Natural killer cell (primary cell): ENCODE measurements around the gene FTCD. TPM values are rescaled to one million over a fixed set of nuclear protein-coding genes. Genes with fewer than 3 reads are reported as not detected.

ENCODE experiments used
- ATAC-seq, 3 donors: fragments of 150-1000 bp in 2 of 3; fragments of 200-7000 bp in 1 of 3; cut with Tn5 transposase; 1 replicate in 1 of 3; 2 replicates in 2 of 3; pipeline ENCODE4 v1.10.0; 2021; ENCODE audit warnings: mild to moderate bottlenecking in 2 of 3, moderate library complexity in 2 of 3
- DNase-seq, 2 donors: peaks; one replicate each; pipeline versions ENCODE4 v3.0.0 to v3.0.0-alpha.2; 2013 to 2021; ENCODE audit warnings: mixed read lengths in 1 of 2
- H3K27ac ChIP-seq: one replicate; pipeline ENCODE4 v1.5.1; 2013; ENCODE audit warnings: mild to moderate bottlenecking, low read length
- H3K27me3 ChIP-seq: one replicate; pipeline ENCODE4 v1.6.1; 2013; ENCODE audit warnings: low read length; ENCODE audit not compliant: control insufficient read depth, insufficient read depth
- H3K36me3 ChIP-seq: one replicate; pipeline ENCODE4 v1.6.1; 2013; ENCODE audit warnings: low read length; ENCODE audit not compliant: control insufficient read depth, insufficient read depth
- H3K4me1 ChIP-seq: one replicate; pipeline ENCODE4 v1.6.1; 2013; ENCODE audit warnings: low read length; ENCODE audit not compliant: control insufficient read depth, insufficient read depth
- H3K4me3 ChIP-seq: one replicate; pipeline ENCODE4 v1.5.1; 2013; ENCODE audit warnings: low read length
- H3K9me3 ChIP-seq: one replicate; pipeline ENCODE4 v1.6.1; 2013; ENCODE audit warnings: low read length; ENCODE audit not compliant: control insufficient read depth, insufficient read depth
- H3K27ac Mint-ChIP-seq, 2 donors: one replicate each; pipeline ENCODE4 v1.8.0; 2022; ENCODE audit warnings: mild to moderate bottlenecking in 2 of 2, mixed read lengths in 2 of 2, moderate library complexity in 1 of 2
- H3K27me3 Mint-ChIP-seq, 2 donors: one replicate each; pipeline ENCODE4 v1.8.0; 2022; ENCODE audit warnings: low read depth in 2 of 2, mixed read lengths in 2 of 2
- H3K36me3 Mint-ChIP-seq: one replicate; pipeline ENCODE4 v1.8.0; 2022; ENCODE audit warnings: mixed read lengths
- H3K4me1 Mint-ChIP-seq, 2 donors: one replicate each; pipeline ENCODE4 v1.8.0; 2022; ENCODE audit warnings: mixed read lengths in 2 of 2
- H3K4me3 Mint-ChIP-seq: one replicate; pipeline ENCODE4 v1.8.0; 2022; ENCODE audit warnings: mild to moderate bottlenecking, moderate library complexity, mixed read lengths
- H3K9me3 Mint-ChIP-seq, 2 donors: one replicate each; pipeline ENCODE4 v1.8.0; 2022; ENCODE audit warnings: mixed read lengths in 2 of 2
- CTCF ChIP-seq: fragments of 200-600 bp; IDR thresholded peaks from one replicate; pipeline ENCODE4 v1.8.0; 2022; ENCODE audit warnings: antibody characterized with exemption
- WGBS: methylation state at CpG from one replicate; pipeline ENCODE4 v1.1.7; 2013; ENCODE audit warnings: missing lambda C conversion rate; ENCODE audit not compliant: insufficient coverage; 5-methylcytosine and 5-hydroxymethylcytosine counted together
- intact Hi-C: fragments of 100-400 bp; cut with micrococcal nuclease; formaldehyde crosslinking; loops from one replicate; pipeline ENCODE4 v1.14.2; 2022
- total RNA-seq, 4 donors: library from RNA; stranded (reverse); fragments of 120-200 nt in 1 of 4; gene quantifications; one replicate each; pipeline versions ENCODE4 v1.2.3 to v1.2.4, GENCODE V29; 2013 to 2022

The FTCD gene
- total RNA-seq, 3 donors from 2014 or later (not counting 1 experiment from before 2014, with no cell fraction given), result 0.34 TPM; not detected in 2

- no peak overlapping the region for H3K27ac Mint-ChIP-seq
- no peak overlapping the region for H3K4me3 Mint-ChIP-seq
- H3K27me3 Mint-ChIP-seq, result no peaks in the 10 kb centered on the region
- no peaks in the 10 kb centered on the region for H3K27me3 ChIP-seq
- intact Hi-C loops, result no loop called here
- H3K36me3 ChIP-seq, result peaks cover 3% of the 10 kb centered on the region
- H3K4me1 ChIP-seq, result no peaks in the 10 kb centered on the region
- H3K9me3 Mint-ChIP-seq, result no peaks in the 10 kb centered on the region
- H3K36me3 Mint-ChIP-seq, result no peaks in the 10 kb centered on the region
- no peak for DNase-seq
- H3K4me3 ChIP-seq, result no peak overlapping the region
- ATAC-seq, result no peak
- 90% methylated on average over 40 of the region's 40 CpGs for WGBS
- TF ChIP-seq CTCF, result no peak
- no peaks in the 10 kb centered on the region for H3K9me3 ChIP-seq
- no peaks in the 10 kb centered on the region for H3K4me1 Mint-ChIP-seq
- no peak overlapping the region for H3K27ac ChIP-seq
Measured at GRCh38 chr21:46127239-46128105, 27.9 kb downstream of the FTCD start.

- H3K27ac ChIP-seq, result no peak overlapping the region
- ATAC-seq (no peak), DNase-seq (peak in 1 of 2 donors; percentile 13)
- H3K27ac Mint-ChIP-seq, result no peak overlapping the region
- 91% methylated on average over 32 of the region's 32 CpGs for WGBS
- TF ChIP-seq CTCF, result no peak
- H3K27me3 ChIP-seq, result no peaks in the 10 kb centered on the region
- H3K9me3 Mint-ChIP-seq, result no peaks in the 10 kb centered on the region
- H3K4me1 ChIP-seq, result no peaks in the 10 kb centered on the region
- H3K4me3 Mint-ChIP-seq, result no peak overlapping the region
- peaks cover 3% of the 10 kb centered on the region for H3K36me3 ChIP-seq
- H3K4me1 Mint-ChIP-seq, result no peaks in the 10 kb centered on the region
- no peak overlapping the region for H3K4me3 ChIP-seq
- no peaks in the 10 kb centered on the region for H3K9me3 ChIP-seq
- no peaks in the 10 kb centered on the region for H3K36me3 Mint-ChIP-seq
- intact Hi-C loops, result no loop called here
- no peaks in the 10 kb centered on the region for H3K27me3 Mint-ChIP-seq
Measured at GRCh38 chr21:46126309-46127238, 28.8 kb downstream of the FTCD start.

DNA sequence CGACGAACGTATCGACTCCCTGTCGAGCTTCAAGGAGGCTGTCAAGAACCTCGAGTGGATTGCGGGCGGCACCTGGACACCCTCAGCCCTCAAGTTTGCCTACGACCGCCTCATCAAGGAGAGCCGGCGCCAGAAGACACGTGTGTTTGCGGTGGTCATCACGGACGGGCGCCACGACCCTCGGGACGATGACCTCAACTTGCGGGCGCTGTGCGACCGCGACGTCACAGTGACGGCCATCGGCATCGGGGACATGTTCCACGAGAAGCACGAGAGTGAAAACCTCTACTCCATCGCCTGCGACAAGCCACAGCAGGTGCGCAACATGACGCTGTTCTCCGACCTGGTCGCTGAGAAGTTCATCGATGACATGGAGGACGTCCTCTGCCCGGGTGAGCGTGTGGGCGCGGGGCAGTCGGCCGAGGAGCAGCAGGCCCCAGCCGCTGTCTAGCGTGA is 29.5 kb downstream of the FTCD start:
- Histone ChIP-seq H3K4me1 (no peaks in the 10 kb centered on the region), H3K27ac (no peak overlapping the region), H3K36me3 (peaks cover 3% of the 10 kb centered on the region), H3K27me3 (no peaks in the 10 kb centered on the region), H3K4me3 (no peak overlapping the region), H3K9me3 (no peaks in the 10 kb centered on the region)
- H3K4me3 Mint-ChIP-seq, result no peak overlapping the region
- intact Hi-C loops, result no loop called here
- no peaks in the 10 kb centered on the region for H3K36me3 Mint-ChIP-seq
- WGBS, result 89% methylated on average over 47 of the region's 47 CpGs
- no peak for ATAC-seq
- no peak overlapping the region for H3K27ac Mint-ChIP-seq
- H3K4me1 Mint-ChIP-seq, result no peaks in the 10 kb centered on the region
- TF ChIP-seq CTCF, result no peak
- DNase-seq, result peak in 1 of 2 donors; percentile 13
- no peaks in the 10 kb centered on the region for H3K27me3 Mint-ChIP-seq
- H3K9me3 Mint-ChIP-seq, result no peaks in the 10 kb centered on the region
